Measurements from ENCODE around the gene RASGRF2. TPM values are rescaled to one million over a fixed set of nuclear protein-coding genes. Genes with fewer than 3 reads are reported as not detected.
"Not testable (repeated sequence)": the region's sequence is repeated elsewhere in the genome, so short reads cannot be mapped to it uniquely, and the experiment has no call there.

RASGRF2 gene
- total RNA-seq, 2 experiments from 2014 or later, result 9.2 to 10.8 TPM

GRCh38 chr5:81249240-81249639 is 289.1 kb downstream of the RASGRF2 start:
- Mint-ChIP-seq H3K27me3 (ENCODE audit: low read depth) (no peaks in the 10 kb centered on the region), H3K36me3 (ENCODE audit: low read depth) (peaks cover 8% of the 10 kb centered on the region), H3K4me1 (ENCODE audit: low read depth) (no peaks in the 10 kb centered on the region), H3K4me3 (no peak overlapping the region), H3K27ac (no peak overlapping the region), H3K9me3 (no peaks in the 10 kb centered on the region)
- intact Hi-C loops (cut with micrococcal nuclease), result loop anchor here (10.0 kb wide), 1 partner anchor 46 kb away; no protein-coding TSS in a partner anchor
- CTCF ChIA-PET, result interaction anchor here (0.6 to 1.2 kb wide), 2 partner anchors 50 to 552 kb away, joined by 3 read pairs; no protein-coding TSS in a partner anchor
- DNase-seq, result no peak

- Mint-ChIP-seq H3K4me3 (no peak overlapping the region), H3K27me3 (ENCODE audit: low read depth) (no peaks in the 10 kb centered on the region), H3K27ac (no peak overlapping the region), H3K36me3 (ENCODE audit: low read depth) (peaks cover 8% of the 10 kb centered on the region), H3K4me1 (ENCODE audit: low read depth) (no peaks in the 10 kb centered on the region), H3K9me3 (no peaks in the 10 kb centered on the region)
- no peak for DNase-seq
- intact Hi-C loops (cut with micrococcal nuclease), result no loop called here
- CTCF ChIA-PET, result interaction anchor here (1.2 kb wide), 1 partner anchor 50 kb away, joined by 3 read pairs; no protein-coding TSS in a partner anchor
Measured at GRCh38 chr5:81250004-81250403, 289.8 kb downstream of the RASGRF2 start.

DNA sequence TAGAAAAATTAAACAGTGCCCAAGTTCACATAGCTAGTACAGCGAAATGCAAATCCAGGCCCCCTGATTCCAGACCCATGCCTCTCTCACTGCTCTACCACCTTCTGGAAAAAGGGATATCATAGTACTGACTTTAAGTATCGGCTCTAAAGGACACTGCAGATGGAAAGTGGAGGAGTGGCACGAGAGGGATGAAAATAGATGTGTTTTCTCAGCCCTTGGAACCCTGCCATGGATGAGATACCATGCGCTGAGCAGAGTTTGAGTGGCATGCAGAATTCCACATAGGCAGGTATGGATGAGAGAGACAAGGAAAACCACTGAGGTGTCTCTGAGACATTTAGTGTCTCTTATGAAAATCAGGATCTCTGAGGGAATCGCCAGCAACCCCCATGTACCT is 291.8 kb downstream of the RASGRF2 start:
- H3K4me1 Mint-ChIP-seq (ENCODE audit: low read depth), result no peaks in the 10 kb centered on the region
- no peak overlapping the region for H3K27ac Mint-ChIP-seq
- intact Hi-C loops (cut with micrococcal nuclease), result no loop called here
- CTCF ChIA-PET, result no interaction called here
- H3K4me3 Mint-ChIP-seq, result no peak overlapping the region
- DNase-seq, result no peak
- no peaks in the 10 kb centered on the region for H3K9me3 Mint-ChIP-seq
- no peaks in the 10 kb centered on the region for H3K27me3 Mint-ChIP-seq (ENCODE audit: low read depth)
- H3K36me3 Mint-ChIP-seq (ENCODE audit: low read depth), result peaks cover 10% of the 10 kb centered on the region

- no peaks in the 10 kb centered on the region for H3K27me3 Mint-ChIP-seq (ENCODE audit: low read depth)
- no peaks in the 10 kb centered on the region for H3K4me1 Mint-ChIP-seq (ENCODE audit: low read depth)
- CTCF ChIA-PET, result no interaction called here
- H3K4me3 Mint-ChIP-seq, result no peak overlapping the region
- peaks cover 10% of the 10 kb centered on the region for H3K36me3 Mint-ChIP-seq (ENCODE audit: low read depth)
- no peaks in the 10 kb centered on the region for H3K9me3 Mint-ChIP-seq
- no peak for DNase-seq
- no peak overlapping the region for H3K27ac Mint-ChIP-seq
- intact Hi-C loops (cut with micrococcal nuclease), result no loop called here
Measured at GRCh38 chr5:81252904-81253303, 292.7 kb downstream of the RASGRF2 start.

DNA sequence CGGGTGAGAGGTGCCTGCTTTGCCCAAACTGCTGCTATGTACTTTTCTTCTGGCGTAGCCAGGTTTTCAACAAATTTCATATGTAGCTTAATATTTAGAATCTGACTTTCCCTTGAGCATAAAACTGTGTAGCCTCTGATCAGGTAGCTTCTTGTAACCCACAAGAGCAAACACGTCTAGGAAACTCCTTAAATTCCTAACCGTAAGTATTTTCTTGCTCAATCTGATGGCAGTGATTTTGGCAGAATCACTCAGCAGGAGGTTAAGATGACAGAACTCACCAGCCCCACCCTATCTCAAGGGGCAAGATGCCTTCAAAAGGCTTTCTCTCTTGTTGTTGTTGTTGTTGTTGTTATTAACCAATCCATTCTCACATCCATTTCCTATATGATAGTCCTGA is 293.7 kb downstream of the RASGRF2 start:
- intact Hi-C loops (cut with micrococcal nuclease), result no loop called here
- CTCF ChIA-PET, result interaction anchor here (0.6 kb wide), 1 partner anchor 16 kb away, joined by 3 read pairs; no protein-coding TSS in a partner anchor
- H3K36me3 Mint-ChIP-seq (ENCODE audit: low read depth), result peaks cover 10% of the 10 kb centered on the region
- no peak overlapping the region for H3K4me3 Mint-ChIP-seq
- H3K9me3 Mint-ChIP-seq, result no peaks in the 10 kb centered on the region
- no peak overlapping the region for H3K27ac Mint-ChIP-seq
- H3K4me1 Mint-ChIP-seq (ENCODE audit: low read depth), result no peaks in the 10 kb centered on the region
- no peaks in the 10 kb centered on the region for H3K27me3 Mint-ChIP-seq (ENCODE audit: low read depth)
- DNase-seq, result no peak

GRCh38 chr5:81254886-81255559 is 294.9 kb downstream of the RASGRF2 start:
- DNase-seq, result no peak
- Mint-ChIP-seq H3K9me3 (peaks cover 5% of the 10 kb centered on the region), H3K27ac (no peak overlapping the region), H3K36me3 (ENCODE audit: low read depth) (peaks cover 16% of the 10 kb centered on the region), H3K4me1 (ENCODE audit: low read depth) (no peaks in the 10 kb centered on the region), H3K27me3 (ENCODE audit: low read depth) (no peaks in the 10 kb centered on the region), H3K4me3 (no peak overlapping the region)
- intact Hi-C loops (cut with micrococcal nuclease), result no loop called here
- CTCF ChIA-PET, result interaction anchor here (0.6 kb wide), 1 partner anchor 32 kb away, joined by 3 read pairs; no protein-coding TSS in a partner anchor

GRCh38 chr5:81256766-81257165 is 296.6 kb downstream of the RASGRF2 start:
- Mint-ChIP-seq H3K36me3 (ENCODE audit: low read depth) (peaks cover 22% of the 10 kb centered on the region), H3K4me1 (ENCODE audit: low read depth) (no peaks in the 10 kb centered on the region), H3K9me3 (peaks cover 18% of the 10 kb centered on the region), H3K27me3 (ENCODE audit: low read depth) (no peaks in the 10 kb centered on the region), H3K27ac (no peak overlapping the region), H3K4me3 (no peak overlapping the region)
- no peak for DNase-seq
- intact Hi-C loops (cut with micrococcal nuclease), result no loop called here
- CTCF ChIA-PET, result interaction anchor here (0.6 kb wide), 1 partner anchor 40 kb away, joined by 5 read pairs; no protein-coding TSS in a partner anchor

GRCh38 chr5:81262796-81263195 is 302.6 kb downstream of the RASGRF2 start:
- peaks cover 35% of the 10 kb centered on the region for H3K36me3 Mint-ChIP-seq (ENCODE audit: low read depth)
- H3K27me3 Mint-ChIP-seq (ENCODE audit: low read depth); H3K27ac Mint-ChIP-seq; H3K4me3 Mint-ChIP-seq; DNase-seq; H3K4me1 Mint-ChIP-seq (ENCODE audit: low read depth); intact Hi-C loops (cut with micrococcal nuclease); CTCF ChIA-PET: not testable (repeated sequence)
- peaks cover 27% of the 10 kb centered on the region for H3K9me3 Mint-ChIP-seq

GRCh38 chr5:81265101-81265500 is 304.9 kb downstream of the RASGRF2 start:
- CTCF ChIA-PET, result no interaction called here
- no peak for DNase-seq
- no peak overlapping the region for H3K27ac Mint-ChIP-seq
- no peak overlapping the region for H3K4me3 Mint-ChIP-seq
- H3K9me3 Mint-ChIP-seq, result peaks cover 22% of the 10 kb centered on the region
- peaks cover 6% of the 10 kb centered on the region for H3K4me1 Mint-ChIP-seq (ENCODE audit: low read depth)
- intact Hi-C loops (cut with micrococcal nuclease), result no loop called here
- H3K36me3 Mint-ChIP-seq (ENCODE audit: low read depth), result peaks cover 28% of the 10 kb centered on the region
- H3K27me3 Mint-ChIP-seq (ENCODE audit: low read depth), result no peaks in the 10 kb centered on the region

DNA sequence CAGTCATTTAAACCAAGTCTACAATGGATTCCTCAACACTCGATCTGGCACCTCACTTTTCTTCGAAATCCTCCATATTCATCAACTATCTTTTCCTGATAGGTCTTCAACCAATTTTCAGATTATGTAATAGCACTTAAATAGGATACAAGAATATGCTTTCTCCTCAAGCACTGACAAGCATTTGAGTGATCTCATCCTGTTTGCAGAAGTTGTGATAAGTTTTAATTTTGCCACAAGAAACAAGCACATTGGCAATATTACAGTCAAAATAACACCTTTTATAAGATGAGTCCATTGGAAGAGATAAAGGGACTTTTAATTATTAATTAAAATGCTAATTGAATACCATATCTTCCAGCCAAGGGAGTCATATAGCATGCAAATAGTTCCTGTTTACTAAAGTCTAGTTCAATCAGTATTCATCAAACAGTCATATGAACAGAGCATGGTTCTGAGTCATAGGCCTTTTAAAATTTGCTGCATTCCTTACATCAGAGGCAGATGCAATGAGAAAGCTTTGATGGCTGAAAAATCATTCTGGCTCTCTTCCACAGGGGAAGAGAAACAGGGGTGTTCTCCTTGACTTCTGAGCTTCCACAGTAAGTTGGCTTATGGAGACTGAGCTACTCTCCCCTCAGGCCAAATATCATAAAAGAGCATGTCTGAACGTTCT is 308.5 kb downstream of the RASGRF2 start:
- Mint-ChIP-seq H3K4me1 (ENCODE audit: low read depth) (peaks cover 10% of the 10 kb centered on the region), H3K27me3 (ENCODE audit: low read depth) (no peaks in the 10 kb centered on the region), H3K27ac (no peak overlapping the region), H3K36me3 (ENCODE audit: low read depth) (peaks cover 25% of the 10 kb centered on the region), H3K9me3 (peaks cover 18% of the 10 kb centered on the region), H3K4me3 (no peak overlapping the region)
- CTCF ChIA-PET, result no interaction called here
- intact Hi-C loops (cut with micrococcal nuclease), result no loop called here
- DNase-seq, result no peak

GRCh38 chr5:81269751-81270393 is 309.7 kb downstream of the RASGRF2 start:
- intact Hi-C loops (cut with micrococcal nuclease), result no loop called here
- H3K9me3 Mint-ChIP-seq, result peaks cover 23% of the 10 kb centered on the region
- CTCF ChIA-PET, result interaction anchor here (0.5 to 0.6 kb wide), 2 partner anchors 16 to 104 kb away, joined by 3 read pairs; no protein-coding TSS in a partner anchor

GRCh38 chr5:81270394-81271027 is 310.3 kb downstream of the RASGRF2 start:
- CTCF ChIA-PET, result interaction anchor here (0.5 to 0.6 kb wide), 2 partner anchors 17 to 104 kb away, joined by 3 read pairs; no protein-coding TSS in a partner anchor
- peaks cover 35% of the 10 kb centered on the region for H3K36me3 Mint-ChIP-seq (ENCODE audit: low read depth)

More at GRCh38 chr5:81269751-81270393, 309.7 kb downstream of the RASGRF2 start:
- Mint-ChIP-seq H3K27me3 (ENCODE audit: low read depth) (no peaks in the 10 kb centered on the region), H3K27ac (no peak overlapping the region), H3K36me3 (ENCODE audit: low read depth) (peaks cover 30% of the 10 kb centered on the region), H3K4me1 (ENCODE audit: low read depth) (peaks cover 14% of the 10 kb centered on the region), H3K4me3 (no peak overlapping the region)
- DNase-seq, result no peak

More at GRCh38 chr5:81270394-81271027, 310.3 kb downstream of the RASGRF2 start:
- H3K27ac Mint-ChIP-seq; DNase-seq; H3K27me3 Mint-ChIP-seq (ENCODE audit: low read depth); intact Hi-C loops (cut with micrococcal nuclease); H3K4me3 Mint-ChIP-seq: not testable (repeated sequence)
- H3K4me1 Mint-ChIP-seq (ENCODE audit: low read depth), result peaks cover 15% of the 10 kb centered on the region
- peaks cover 30% of the 10 kb centered on the region for H3K9me3 Mint-ChIP-seq

All from activated naive CD4-positive, alpha-beta T cell treated with anti-CD3 and anti-CD28 coated beads for 36 hours (primary cell).